HUES6 (cell line): Measurements from ENCODE around the gene PPM1F.
"Not testable (repeated sequence)": the region's sequence is repeated elsewhere in the genome, so short reads cannot be mapped to it uniquely, and the experiment has no call there.

Experiments used
- H3K27ac ChIP-seq: 2 replicates; pipeline ENCODE4 v1.7.0; 2013; ENCODE audit warnings: low read depth, mild to moderate bottlenecking, low read length, inconsistent platforms
- H3K27me3 ChIP-seq: 2 replicates; pipeline ENCODE4 v1.6.1; 2013; ENCODE audit warnings: low read length; ENCODE audit not compliant: control insufficient read depth, insufficient read depth
- H3K36me3 ChIP-seq: 2 replicates; pipeline ENCODE4 v1.6.1; 2013; ENCODE audit warnings: low read length; ENCODE audit not compliant: control insufficient read depth, insufficient read depth
- H3K4me1 ChIP-seq: 2 replicates; pipeline ENCODE4 v1.6.1; 2013; ENCODE audit warnings: low read length; ENCODE audit not compliant: control insufficient read depth, insufficient read depth
- H3K4me3 ChIP-seq: 2 replicates; pipeline ENCODE4 v1.5.1; 2013; ENCODE audit warnings: low read depth, low read length
- H3K9ac ChIP-seq: one replicate; pipeline ENCODE4 v1.6.1; 2013; ENCODE audit warnings: mild to moderate bottlenecking, low read length
- H3K9me3 ChIP-seq: 2 replicates; pipeline ENCODE4 v1.6.1; 2013; ENCODE audit warnings: low read depth, low read length; ENCODE audit not compliant: control insufficient read depth, insufficient read depth

Gene PPM1F

GRCh38 chr22:21898354-21898896, 54.2 kb downstream of the PPM1F start:
- H3K4me3 ChIP-seq = no peak overlapping the region
- H3K36me3 ChIP-seq = no peaks in the 10 kb centered on the region
- H3K27ac ChIP-seq = no peak overlapping the region
- 0 out of 2 replicates have a peak, but pooled peaks cover 3% of the 10 kb centered on the region for H3K9me3 ChIP-seq
- no peaks in the 10 kb centered on the region for H3K27me3 ChIP-seq
- no peak overlapping the region for H3K9ac ChIP-seq
- no peaks in the 10 kb centered on the region for H3K4me1 ChIP-seq

- Histone ChIP-seq H3K4me3 (no peak overlapping the region), H3K9ac (no peak overlapping the region), H3K27me3 (no peaks in the 10 kb centered on the region), H3K9me3 (0 out of 2 replicates have a peak, but pooled peaks cover 3% of the 10 kb centered on the region), H3K4me1 (no peaks in the 10 kb centered on the region), H3K36me3 (no peaks in the 10 kb centered on the region), H3K27ac (no peak overlapping the region)
Measured at GRCh38 chr22:21896951-21897513, 55.6 kb downstream of the PPM1F start.

DNA sequence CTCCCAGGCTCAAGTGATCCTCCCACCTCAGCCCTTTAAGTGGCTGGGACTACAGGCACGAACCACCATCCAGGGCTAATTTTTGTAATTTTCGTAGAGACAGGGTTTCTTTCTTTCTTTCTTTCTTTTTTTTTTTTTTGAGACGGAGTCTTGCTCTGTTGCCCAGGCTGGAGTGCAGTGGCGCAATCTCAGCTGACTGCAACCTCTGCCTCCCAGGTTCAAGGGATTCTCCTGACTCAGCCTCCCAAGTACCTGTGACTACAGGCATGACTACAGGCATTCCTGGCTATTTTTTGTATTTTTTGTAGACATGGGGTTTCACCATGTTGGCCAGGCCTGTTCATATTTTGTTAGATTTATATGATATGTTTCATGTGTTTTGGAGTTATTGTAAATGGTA, 56.4 kb downstream of the PPM1F start:
- not testable (repeated sequence) for H3K9ac ChIP-seq, H3K27me3 ChIP-seq, H3K36me3 ChIP-seq, H3K4me1 ChIP-seq, H3K4me3 ChIP-seq, H3K9me3 ChIP-seq, H3K27ac ChIP-seq

DNA sequence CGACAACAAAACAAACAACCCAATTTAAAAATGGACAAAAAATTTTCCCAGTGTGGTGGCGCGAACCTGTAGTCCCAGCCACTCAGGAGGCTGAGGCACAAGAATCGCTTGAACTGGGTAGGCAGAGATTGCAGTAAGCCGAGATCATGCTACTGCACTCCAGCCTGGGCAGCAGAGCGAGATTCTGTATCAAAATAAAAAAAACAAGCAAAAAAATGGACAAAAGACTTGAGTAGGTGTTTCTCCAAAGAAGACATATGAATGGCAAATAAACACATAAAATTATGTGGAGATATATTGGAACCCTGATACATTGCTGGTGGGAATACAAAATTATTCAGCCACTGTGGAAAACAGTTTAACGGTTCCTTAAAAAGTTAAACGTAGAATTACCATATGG, 57.8 kb downstream of the PPM1F start:
- Histone ChIP-seq H3K9ac (no peak overlapping the region), H3K36me3 (no peaks in the 10 kb centered on the region), H3K4me3 (no peak overlapping the region), H3K27ac (no peak overlapping the region), H3K4me1 (no peaks in the 10 kb centered on the region), H3K27me3 (no peaks in the 10 kb centered on the region), H3K9me3 (0 out of 2 replicates have a peak, but pooled peaks cover 3% of the 10 kb centered on the region)

DNA sequence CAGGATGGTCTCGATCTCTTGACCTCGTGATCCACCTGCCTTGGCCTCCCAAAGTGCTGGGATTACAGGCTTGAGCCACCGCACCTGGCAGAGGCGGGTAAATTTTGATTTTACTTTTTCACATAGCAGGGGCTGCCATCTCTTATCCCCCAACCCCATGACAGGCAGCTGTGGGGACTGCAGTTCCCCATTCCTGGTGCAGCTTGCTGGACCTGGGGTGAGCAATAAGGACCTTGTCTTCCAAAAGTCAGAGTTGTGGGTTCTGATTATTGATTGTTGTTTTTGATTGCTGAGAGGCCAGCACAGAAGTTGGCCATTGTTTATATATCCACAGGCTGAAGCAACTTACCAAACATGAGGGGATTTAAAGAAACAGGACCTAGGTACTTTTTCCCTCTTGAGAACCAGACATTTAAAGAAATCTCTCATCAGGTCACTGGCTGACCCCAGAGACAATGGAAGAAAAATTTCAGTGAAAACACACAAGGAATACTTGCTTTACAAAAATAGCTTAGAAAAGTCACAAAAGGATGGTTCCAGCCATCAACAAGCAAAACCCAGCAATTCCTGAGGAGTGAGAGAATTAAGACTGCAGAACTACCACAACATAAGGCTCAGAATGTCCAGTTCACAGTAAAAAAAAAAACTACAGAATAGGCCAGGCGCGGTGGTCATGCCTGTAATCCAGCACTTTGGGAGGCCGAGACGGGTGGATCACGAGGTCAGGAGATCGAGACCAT, 63.2 kb downstream of the PPM1F start:
- Histone ChIP-seq H3K27ac (no peak overlapping the region), H3K27me3 (no peaks in the 10 kb centered on the region), H3K9me3 (no peaks in the 10 kb centered on the region), H3K9ac (no peak overlapping the region), H3K36me3 (no peaks in the 10 kb centered on the region), H3K4me1 (no peaks in the 10 kb centered on the region), H3K4me3 (no peak overlapping the region)

DNA sequence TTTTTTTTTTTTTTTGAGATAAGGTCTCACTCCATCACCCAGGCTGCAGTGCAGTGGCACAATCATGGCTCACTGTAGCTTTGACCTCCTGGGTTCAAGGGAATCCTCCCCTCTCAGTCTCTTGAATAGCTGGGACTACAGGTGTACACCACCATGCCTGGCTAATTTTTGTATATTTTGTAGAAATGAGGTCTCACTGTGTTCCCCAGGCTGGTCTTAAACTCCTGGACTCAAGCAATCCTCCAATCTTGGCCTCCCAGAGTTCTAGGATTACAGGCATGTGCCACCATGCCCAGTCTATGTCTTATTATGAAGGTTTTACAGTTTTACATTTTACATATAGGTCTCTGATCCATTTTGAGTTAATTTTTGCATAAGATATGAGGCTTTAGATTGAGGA, 64.8 kb downstream of the PPM1F start:
- H3K27me3 ChIP-seq = no peaks in the 10 kb centered on the region
- no peaks in the 10 kb centered on the region for H3K36me3 ChIP-seq
- no peak overlapping the region for H3K27ac ChIP-seq
- H3K9me3 ChIP-seq = no peaks in the 10 kb centered on the region
- no peak overlapping the region for H3K4me3 ChIP-seq
- H3K4me1 ChIP-seq = no peaks in the 10 kb centered on the region
- no peak overlapping the region for H3K9ac ChIP-seq

GRCh38 chr22:21883930-21884329, 68.7 kb downstream of the PPM1F start:
- not testable (repeated sequence) for H3K27me3 ChIP-seq, H3K4me3 ChIP-seq, H3K4me1 ChIP-seq, H3K9me3 ChIP-seq, H3K9ac ChIP-seq, H3K27ac ChIP-seq, H3K36me3 ChIP-seq

DNA sequence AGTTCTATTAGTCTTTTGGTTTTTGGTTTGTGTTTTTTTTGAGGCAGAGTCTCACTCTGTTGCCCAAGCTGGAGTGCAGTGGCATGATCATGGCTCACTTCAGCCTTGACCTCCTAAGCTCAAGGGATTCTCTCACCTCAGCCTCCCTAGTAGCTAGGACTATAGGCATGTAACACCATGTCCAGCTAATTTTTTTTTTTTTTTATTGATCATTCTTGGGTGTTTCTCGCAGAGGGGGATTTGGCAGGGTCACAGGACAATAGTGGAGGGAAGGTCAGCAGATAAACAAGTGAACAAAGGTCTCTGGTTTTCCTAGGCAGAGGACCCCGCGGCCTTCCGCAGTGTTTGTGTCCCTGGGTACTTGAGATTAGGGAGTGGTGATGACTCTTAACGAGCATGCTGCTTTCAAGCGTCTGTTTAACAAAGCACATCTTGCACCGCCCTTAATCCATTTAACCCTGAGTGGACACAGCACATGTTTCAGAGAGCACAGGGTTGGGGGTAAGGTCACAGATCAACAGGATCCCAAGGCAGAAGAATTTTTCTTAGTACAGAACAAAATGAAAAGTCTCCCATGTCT, 69.8 kb downstream of the PPM1F start:
- H3K9ac ChIP-seq, H3K4me3 ChIP-seq, H3K36me3 ChIP-seq, H3K27me3 ChIP-seq, H3K4me1 ChIP-seq, H3K27ac ChIP-seq, H3K9me3 ChIP-seq: not testable (repeated sequence)

GRCh38 chr22:21881841-21882753, 70.6 kb downstream of the PPM1F start:
- H3K27me3 ChIP-seq = no peaks in the 10 kb centered on the region
- H3K4me3 ChIP-seq = no peak overlapping the region
- H3K36me3 ChIP-seq = no peaks in the 10 kb centered on the region
- no peak overlapping the region for H3K27ac ChIP-seq
- no peak overlapping the region for H3K9ac ChIP-seq
- H3K4me1 ChIP-seq = no peaks in the 10 kb centered on the region
- H3K9me3 ChIP-seq = no peaks in the 10 kb centered on the region

GRCh38 chr22:21876486-21877176, 76.0 kb downstream of the PPM1F start:
- Histone ChIP-seq H3K4me1 (no peaks in the 10 kb centered on the region), H3K36me3 (no peaks in the 10 kb centered on the region), H3K27me3 (no peaks in the 10 kb centered on the region), H3K9ac (no peak overlapping the region), H3K27ac (no peak overlapping the region), H3K4me3 (no peak overlapping the region), H3K9me3 (no peaks in the 10 kb centered on the region)
